SU-DHL-6 (cell line): Measurements from ENCODE around the gene TMEM248.
"Not testable (repeated sequence)": the region's sequence is repeated elsewhere in the genome, so short reads cannot be mapped to it uniquely, and the experiment has no call there.

Source experiments
- H2AFZ ChIP-seq: fragments of 200-600 bp; sonication (generic); 2 replicates; pipeline ENCODE4 v1.6.1; 2014; ENCODE audit warnings: low read depth, mild to moderate bottlenecking, moderate library complexity, mixed read lengths, antibody characterized with exemption, low read length; ENCODE audit not compliant: severe bottlenecking
- H3F3A ChIP-seq: fragments of 200-600 bp; shearing (Covaris generic); 2 replicates; pipeline ENCODE4 v1.6.0; 2016; ENCODE audit warnings: antibody characterized with exemption, mild to moderate bottlenecking; ENCODE audit not compliant: insufficient read depth
- H3K27ac ChIP-seq: fragments of 200-600 bp; sonication (generic); 2 replicates; pipeline ENCODE4 v1.5.1; 2016; ENCODE audit warnings: low read depth, mild to moderate bottlenecking, low read length, moderate library complexity, mixed read lengths
- H3K27me3 ChIP-seq: fragments of 200-600 bp; sonication (generic), shearing (Covaris generic); 2 replicates; pipeline ENCODE4 v1.6.0; 2014; ENCODE audit warnings: mild to moderate bottlenecking, low read length
- H3K36me3 ChIP-seq: fragments of 200-600 bp; sonication (generic); 2 replicates; pipeline ENCODE4 v1.6.1; 2014; ENCODE audit warnings: mild to moderate bottlenecking, low read length, mixed read lengths
- H3K4me2 ChIP-seq: fragments of 300-600, 200-600 bp; shearing (Covaris generic), sonication (generic); 2 replicates; pipeline ENCODE4 v1.6.0; 2014; ENCODE audit warnings: low read length, low read depth, mild to moderate bottlenecking; ENCODE audit not compliant: poor library complexity, severe bottlenecking
- H3K4me3 ChIP-seq: fragments of 200-600 bp; sonication (generic); 2 replicates; pipeline ENCODE4 v1.5.1; 2014; ENCODE audit warnings: antibody characterized with exemption, low read length, mild to moderate bottlenecking, mixed read lengths; ENCODE audit not compliant: insufficient read depth, poor library complexity, severe bottlenecking
- H3K79me2 ChIP-seq: fragments of 200-600 bp; sonication (generic); 2 replicates; pipeline ENCODE4 v1.6.1; 2014; ENCODE audit warnings: mild to moderate bottlenecking, low read length, moderate library complexity; ENCODE audit not compliant: insufficient read depth
- H3K9ac ChIP-seq: fragments of 200-600 bp; sonication (generic); 2 replicates; pipeline ENCODE4 v1.7.0; 2014; ENCODE audit warnings: mild to moderate bottlenecking, low read length
- H3K9me2 ChIP-seq: fragments of 200-600 bp; sonication (generic); replicated peaks from 2 replicates; pipeline ENCODE4 v1.6.1; 2014; ENCODE audit warnings: low read length; ENCODE audit not compliant: insufficient read depth
- H3K9me3 ChIP-seq: fragments of 200-600 bp; sonication (generic); 2 replicates; pipeline ENCODE4 v1.6.1; 2014; ENCODE audit warnings: low read length, mixed read lengths; ENCODE audit not compliant: insufficient read depth
- H4K20me1 ChIP-seq: fragments of 200-600 bp; sonication (generic); 2 replicates; pipeline ENCODE4 v1.6.1; 2014; ENCODE audit warnings: low read depth, mild to moderate bottlenecking, antibody characterized with exemption, low read length, moderate library complexity, mixed read lengths
- EZH2phosphoT487 ChIP-seq: fragments of 200-600 bp; sonication (generic), shearing (Covaris generic); conservative IDR thresholded peaks from 2 replicates; pipeline ENCODE4 v1.6.1; 2018; ENCODE audit warnings: mild to moderate bottlenecking, antibody characterized with exemption, low read length, moderate library complexity, mixed read lengths
- TF ChIP-seq, protein P1 (sequence below): fragments of 200-600 bp; sonication (generic); IDR thresholded peaks from one replicate; pipeline ENCODE4 v1.5.1; 2017; ENCODE audit warnings: antibody characterized with exemption, mild to moderate bottlenecking, low read length, moderate library complexity; ENCODE audit not compliant: insufficient read depth, poor library complexity, severe bottlenecking

TMEM248 gene

DNA sequence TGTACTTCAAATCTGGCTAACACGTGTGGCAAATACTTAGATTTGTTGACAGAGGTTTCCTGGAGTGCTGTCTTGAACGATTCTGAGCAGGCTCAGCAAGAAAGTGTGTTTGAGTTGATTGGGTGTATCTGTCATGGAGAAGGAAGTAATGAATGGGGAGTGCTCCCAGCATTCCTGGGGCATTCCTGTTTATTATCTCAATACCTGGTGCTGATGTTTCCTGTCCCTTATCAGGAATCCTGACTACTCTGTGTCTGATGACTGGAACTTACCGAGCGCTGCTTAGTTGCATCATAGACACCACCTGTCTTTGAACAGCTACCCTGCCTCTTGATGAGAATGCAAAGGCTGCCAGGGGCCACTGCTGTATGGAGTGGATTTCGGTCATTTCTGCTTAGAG lies 41.0 kb upstream of the TMEM248 start:
- Histone ChIP-seq H3K4me2 (no peak overlapping the region), H4K20me1 (no peaks in the 10 kb centered on the region), H3K9ac (no peak overlapping the region), H3K9me2 (no peaks in the 10 kb centered on the region), H3K36me3 (no peaks in the 10 kb centered on the region), H3K4me3 (no peak overlapping the region), H3K79me2 (no peaks in the 10 kb centered on the region), H3K27ac (no peak overlapping the region), H3K27me3 (no peaks in the 10 kb centered on the region), H3F3A (no peaks in the 10 kb centered on the region), H3K9me3 (no peaks in the 10 kb centered on the region), H2AFZ (no peak overlapping the region)
- TF ChIP-seq, protein P1, sequence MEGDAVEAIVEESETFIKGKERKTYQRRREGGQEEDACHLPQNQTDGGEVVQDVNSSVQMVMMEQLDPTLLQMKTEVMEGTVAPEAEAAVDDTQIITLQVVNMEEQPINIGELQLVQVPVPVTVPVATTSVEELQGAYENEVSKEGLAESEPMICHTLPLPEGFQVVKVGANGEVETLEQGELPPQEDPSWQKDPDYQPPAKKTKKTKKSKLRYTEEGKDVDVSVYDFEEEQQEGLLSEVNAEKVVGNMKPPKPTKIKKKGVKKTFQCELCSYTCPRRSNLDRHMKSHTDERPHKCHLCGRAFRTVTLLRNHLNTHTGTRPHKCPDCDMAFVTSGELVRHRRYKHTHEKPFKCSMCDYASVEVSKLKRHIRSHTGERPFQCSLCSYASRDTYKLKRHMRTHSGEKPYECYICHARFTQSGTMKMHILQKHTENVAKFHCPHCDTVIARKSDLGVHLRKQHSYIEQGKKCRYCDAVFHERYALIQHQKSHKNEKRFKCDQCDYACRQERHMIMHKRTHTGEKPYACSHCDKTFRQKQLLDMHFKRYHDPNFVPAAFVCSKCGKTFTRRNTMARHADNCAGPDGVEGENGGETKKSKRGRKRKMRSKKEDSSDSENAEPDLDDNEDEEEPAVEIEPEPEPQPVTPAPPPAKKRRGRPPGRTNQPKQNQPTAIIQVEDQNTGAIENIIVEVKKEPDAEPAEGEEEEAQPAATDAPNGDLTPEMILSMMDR: no peak
- TF ChIP-seq EZH2phosphoT487: no peak

DNA sequence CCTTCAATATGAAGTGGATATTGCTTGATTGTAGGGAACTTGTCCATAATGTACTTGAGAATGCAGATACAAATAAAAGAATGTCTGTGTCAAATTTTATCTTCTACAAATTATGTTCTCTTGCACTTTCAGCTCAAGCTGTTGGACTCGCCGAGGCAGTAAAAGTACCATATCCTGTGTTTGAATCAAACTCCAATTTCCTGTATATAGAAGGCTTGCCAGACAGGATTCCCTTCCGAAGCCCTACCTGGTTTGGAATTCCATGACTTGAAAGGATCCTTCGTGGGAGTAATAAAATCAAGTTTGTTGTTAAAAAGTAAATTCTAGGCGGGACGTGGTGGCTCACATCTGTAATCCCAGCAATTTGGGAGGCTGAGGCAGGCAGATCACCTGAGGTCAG lies 40.4 kb upstream of the TMEM248 start:
- H3K4me3 ChIP-seq, H3F3A ChIP-seq, H3K79me2 ChIP-seq, H3K9me3 ChIP-seq, H3K4me2 ChIP-seq, H3K27ac ChIP-seq, H3K27me3 ChIP-seq, H4K20me1 ChIP-seq, H3K9ac ChIP-seq, H3K36me3 ChIP-seq, H3K9me2 ChIP-seq, H2AFZ ChIP-seq: not testable (repeated sequence)

DNA sequence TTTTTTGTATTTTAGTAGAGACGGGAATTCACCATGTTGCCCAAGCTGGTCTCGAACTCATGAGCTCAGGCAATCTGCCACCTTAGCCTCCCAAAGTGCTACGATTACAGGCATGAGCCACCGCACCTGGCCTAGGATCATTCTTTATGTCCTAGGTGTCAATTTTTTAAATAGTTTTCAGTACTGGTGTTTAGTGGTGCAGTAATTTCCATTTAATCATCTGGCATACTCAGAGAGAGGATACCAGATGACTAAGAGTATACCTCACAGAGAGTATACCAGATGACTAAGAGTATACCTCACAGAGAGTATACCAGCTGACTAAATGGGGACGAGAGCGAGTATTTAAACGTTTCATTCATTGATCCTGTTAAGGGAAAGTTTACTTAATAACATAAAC lies 37.3 kb upstream of the TMEM248 start:
- H4K20me1 ChIP-seq: no peaks in the 10 kb centered on the region
- no peak overlapping the region for H3K9ac ChIP-seq
- no peak overlapping the region for H2AFZ ChIP-seq
- no peaks in the 10 kb centered on the region for H3K9me2 ChIP-seq
- H3K36me3 ChIP-seq: no peaks in the 10 kb centered on the region
- H3K9me3 ChIP-seq: no peaks in the 10 kb centered on the region
- no peak for TF ChIP-seq EZH2phosphoT487
- TF ChIP-seq, protein P1: no peak
- no peak overlapping the region for H3K4me2 ChIP-seq
- no peak overlapping the region for H3K27ac ChIP-seq
- no peaks in the 10 kb centered on the region for H3K79me2 ChIP-seq
- H3F3A ChIP-seq: no peaks in the 10 kb centered on the region
- no peaks in the 10 kb centered on the region for H3K27me3 ChIP-seq
- H3K4me3 ChIP-seq: no peak overlapping the region

DNA sequence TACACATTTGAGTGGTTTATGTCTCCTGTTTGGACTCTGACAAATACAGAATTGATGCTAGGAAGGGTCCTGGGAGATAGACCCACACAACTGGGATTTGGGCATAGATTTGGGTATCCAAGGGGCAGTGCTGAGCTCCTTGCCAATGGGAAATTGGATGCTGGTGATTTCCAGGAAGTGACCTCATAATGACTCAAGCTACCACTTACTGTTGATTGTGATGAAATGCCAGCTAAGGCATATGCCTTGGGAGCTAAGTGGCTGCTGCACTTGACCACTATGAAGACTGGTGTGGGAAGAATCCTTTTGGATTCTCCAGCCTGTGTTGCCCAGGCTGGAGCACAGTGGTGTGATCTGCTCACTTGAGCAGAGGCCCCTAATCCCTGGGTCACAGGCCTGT lies 36.5 kb upstream of the TMEM248 start:
- not testable (repeated sequence) for H3K9me2 ChIP-seq, H3K4me2 ChIP-seq, H3K9ac ChIP-seq, H3K79me2 ChIP-seq, H2AFZ ChIP-seq, H3K4me3 ChIP-seq, H3F3A ChIP-seq, H3K36me3 ChIP-seq, H4K20me1 ChIP-seq, H3K9me3 ChIP-seq, H3K27ac ChIP-seq, H3K27me3 ChIP-seq
